Activated T-cell treated with anti-CD3 and anti-CD28 coated beads for 1 hour (primary cell): ENCODE results near the gene SLC41A2.

ENCODE experiments used
- DNase-seq: peaks from one replicate; pipeline ENCODE4 v3.0.0-alpha.2; 2020; ENCODE audit warnings: low read depth

Gene SLC41A2

GRCh38 chr12:104929368-104929767 is 28.7 kb downstream of the SLC41A2 start:
- no peak for DNase-seq

DNA sequence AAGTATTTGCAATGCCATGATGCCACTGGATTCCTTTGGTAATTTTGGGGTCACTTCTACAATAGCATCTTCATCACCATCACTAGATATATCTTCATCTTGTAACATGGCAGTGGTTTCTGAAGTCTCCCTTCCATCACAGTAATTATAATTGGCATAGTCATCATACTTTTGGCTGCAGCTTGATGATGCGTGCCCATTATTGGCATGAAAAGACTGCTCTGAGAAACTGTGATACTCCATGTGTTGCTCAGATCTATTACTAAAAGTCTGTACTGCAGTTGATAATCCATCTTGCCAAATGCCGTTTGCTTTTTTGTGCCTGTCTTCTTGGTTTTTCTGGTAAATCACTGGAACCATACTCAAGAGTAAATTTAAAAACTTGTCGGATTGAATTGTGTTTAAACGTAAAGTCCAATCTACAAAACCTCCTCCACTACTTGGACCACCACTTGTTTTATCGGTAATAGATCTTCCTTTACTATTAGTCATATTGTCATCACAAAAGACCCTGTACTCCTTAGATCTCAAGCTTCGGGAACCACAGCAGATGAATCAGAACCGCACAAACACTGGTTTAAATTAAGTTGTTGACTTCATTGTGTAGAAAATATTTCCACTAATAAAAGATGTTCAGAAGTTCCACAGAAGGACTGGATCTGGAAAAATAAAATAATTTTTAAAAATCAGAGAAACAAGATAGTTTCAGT is 29.9 kb downstream of the SLC41A2 start:
- no peak for DNase-seq

GRCh38 chr12:104925501-104925900 is 32.6 kb downstream of the SLC41A2 start:
- DNase-seq = no peak

- DNase-seq = no peak
Observed at GRCh38 chr12:104921340-104921739, 36.8 kb downstream of the SLC41A2 start.

GRCh38 chr12:104911942-104912341 is 46.1 kb downstream of the SLC41A2 start:
- no peak for DNase-seq

- no peak for DNase-seq
Observed at GRCh38 chr12:104910196-104910840, 47.8 kb downstream of the SLC41A2 start.

GRCh38 chr12:104909761-104910160 is 48.3 kb downstream of the SLC41A2 start:
- DNase-seq = no peak
